ENCODE data around the gene XKR8. TPM values are rescaled to one million over a fixed set of nuclear protein-coding genes. Genes with fewer than 3 reads are reported as not detected.

Gene XKR8
- total RNA-seq, 1 experiment from 2014 or later: 2.0 TPM

DNA sequence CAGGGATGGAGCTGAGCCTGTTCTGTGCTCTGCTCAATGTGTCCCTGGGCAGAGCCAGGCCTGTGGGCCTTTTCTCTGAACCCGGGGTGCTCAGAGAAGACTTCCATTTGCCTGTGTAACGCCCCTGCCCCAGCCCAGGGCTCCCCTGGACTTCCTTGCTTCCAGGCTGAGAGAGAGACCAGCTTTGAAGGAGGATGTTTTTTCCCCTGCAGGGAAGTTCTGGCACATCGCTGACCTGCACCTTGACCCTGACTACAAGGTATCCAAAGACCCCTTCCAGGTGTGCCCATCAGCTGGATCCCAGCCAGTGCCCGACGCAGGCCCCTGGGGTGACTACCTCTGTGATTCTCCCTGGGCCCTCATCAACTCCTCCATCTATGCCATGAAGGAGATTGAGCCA, 14.8 kb upstream of the XKR8 start:
- Histone ChIP-seq H3K4me3 (ENCODE audit: low read length) (no peak overlapping the region), H4K20me1 (ENCODE audit: insufficient read depth, low read depth, low read length) (no peaks in the 10 kb centered on the region), H3K4me2 (ENCODE audit: low read depth, low read length, poor library complexity, severe bottlenecking) (no peak overlapping the region), H3K27ac (ENCODE audit: low read length) (no peak overlapping the region), H3K4me1 (ENCODE audit: low read length) (peaks cover 3% of the 10 kb centered on the region), H3K27me3 (ENCODE audit: low read length) (no peaks in the 10 kb centered on the region), H3K9me3 (ENCODE audit: low read length) (no peaks in the 10 kb centered on the region), H3K79me2 (ENCODE audit: low read length) (no peaks in the 10 kb centered on the region), H2AFZ (ENCODE audit: low read length) (no peak overlapping the region), H3K9me2 (replicated peaks; ENCODE audit: insufficient read depth, low read length) (no peaks in the 10 kb centered on the region), H3K9ac (ENCODE audit: low read length) (no peak overlapping the region), H3K36me3 (ENCODE audit: insufficient read depth, low read length) (no peaks in the 10 kb centered on the region)
- no peak for DNase-seq

DNA sequence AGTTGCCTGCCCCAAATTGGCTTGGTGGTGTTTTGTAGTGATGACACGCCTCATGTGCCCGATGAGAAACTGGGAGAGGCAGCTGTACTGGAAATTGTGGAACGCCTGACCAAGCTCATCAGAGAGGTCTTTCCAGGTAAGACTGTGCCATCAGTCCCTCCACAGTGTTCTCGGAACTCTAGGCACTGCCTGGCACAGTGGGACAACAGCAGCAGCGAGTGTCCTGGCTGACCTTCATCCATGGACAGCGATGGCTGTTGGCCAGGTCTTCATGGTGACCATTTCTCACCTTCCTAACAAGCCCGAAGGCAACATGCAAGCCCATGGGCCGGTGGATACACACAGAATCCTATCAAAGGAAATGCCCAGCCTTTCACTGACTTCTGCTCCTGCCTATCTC, 10.7 kb upstream of the XKR8 start:
- no peak for DNase-seq
- Histone ChIP-seq H3K4me3 (ENCODE audit: low read length) (no peak overlapping the region), H3K4me2 (ENCODE audit: low read depth, low read length, poor library complexity, severe bottlenecking) (no peak overlapping the region), H3K27me3 (ENCODE audit: low read length) (no peaks in the 10 kb centered on the region), H3K27ac (ENCODE audit: low read length) (no peak overlapping the region), H2AFZ (ENCODE audit: low read length) (no peak overlapping the region), H4K20me1 (ENCODE audit: insufficient read depth, low read depth, low read length) (no peaks in the 10 kb centered on the region), H3K36me3 (ENCODE audit: insufficient read depth, low read length) (no peaks in the 10 kb centered on the region), H3K79me2 (ENCODE audit: low read length) (no peaks in the 10 kb centered on the region), H3K4me1 (ENCODE audit: low read length) (no peaks in the 10 kb centered on the region), H3K9me3 (ENCODE audit: low read length) (no peaks in the 10 kb centered on the region), H3K9ac (ENCODE audit: low read length) (no peak overlapping the region), H3K9me2 (replicated peaks; ENCODE audit: insufficient read depth, low read length) (no peaks in the 10 kb centered on the region)

DNA sequence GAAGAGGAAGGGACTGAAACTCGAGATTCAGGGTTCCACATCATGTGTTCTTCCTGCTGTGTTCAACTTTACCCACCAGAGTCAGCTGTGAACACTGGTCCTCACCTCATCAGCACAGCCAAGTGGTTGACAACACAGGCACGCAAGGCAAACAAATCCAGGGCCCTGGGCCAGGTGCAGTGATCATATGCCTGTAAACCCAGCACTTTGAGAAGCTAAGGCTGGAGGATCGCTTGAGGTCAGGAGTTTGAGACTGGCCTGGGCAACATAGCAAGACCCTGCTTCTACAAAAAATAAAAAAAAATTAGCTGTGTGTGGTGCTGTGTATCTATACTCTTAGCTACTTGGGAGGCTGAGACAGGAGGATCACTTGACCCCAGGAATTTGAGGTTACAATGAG, 8.4 kb upstream of the XKR8 start:
- H3K9me3 ChIP-seq (ENCODE audit: low read length): no peaks in the 10 kb centered on the region
- no peak overlapping the region for H3K4me2 ChIP-seq (ENCODE audit: low read depth, low read length, poor library complexity, severe bottlenecking)
- no peaks in the 10 kb centered on the region for H3K79me2 ChIP-seq (ENCODE audit: low read length)
- H3K4me3 ChIP-seq (ENCODE audit: low read length): no peak overlapping the region
- no peak overlapping the region for H3K9ac ChIP-seq (ENCODE audit: low read length)
- no peaks in the 10 kb centered on the region for H4K20me1 ChIP-seq (ENCODE audit: insufficient read depth, low read depth, low read length)
- no peaks in the 10 kb centered on the region for H3K9me2 ChIP-seq (replicated peaks; ENCODE audit: insufficient read depth, low read length)
- no peaks in the 10 kb centered on the region for H3K36me3 ChIP-seq (ENCODE audit: insufficient read depth, low read length)
- no peak overlapping the region for H3K27ac ChIP-seq (ENCODE audit: low read length)
- DNase-seq: no peak
- no peaks in the 10 kb centered on the region for H3K27me3 ChIP-seq (ENCODE audit: low read length)
- no peak overlapping the region for H2AFZ ChIP-seq (ENCODE audit: low read length)
- H3K4me1 ChIP-seq (ENCODE audit: low read length): no peaks in the 10 kb centered on the region

DNA sequence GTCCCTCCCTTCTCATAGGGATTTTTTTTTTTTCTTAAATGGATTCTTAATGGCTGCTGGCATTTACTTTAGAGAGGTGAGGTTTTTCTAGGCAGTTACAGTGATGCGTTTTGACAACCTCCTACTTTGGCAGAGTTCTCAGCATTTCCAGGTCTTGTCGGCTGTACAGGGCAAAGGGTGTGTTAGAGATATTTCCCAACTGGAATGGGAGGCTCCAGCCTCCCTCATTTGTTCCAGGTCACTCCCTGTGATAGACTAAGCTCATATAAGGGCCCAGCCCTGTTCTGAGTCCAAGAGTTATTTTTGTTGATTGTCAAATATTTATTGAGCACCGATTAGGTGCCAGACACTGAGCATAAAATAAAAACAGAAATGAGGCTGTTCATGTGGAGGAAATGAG, 7.6 kb upstream of the XKR8 start:
- H4K20me1 ChIP-seq (ENCODE audit: insufficient read depth, low read depth, low read length): no peaks in the 10 kb centered on the region
- H3K4me1 ChIP-seq (ENCODE audit: low read length): no peaks in the 10 kb centered on the region
- H3K79me2 ChIP-seq (ENCODE audit: low read length): no peaks in the 10 kb centered on the region
- no peak overlapping the region for H3K9ac ChIP-seq (ENCODE audit: low read length)
- no peak overlapping the region for H3K4me2 ChIP-seq (ENCODE audit: low read depth, low read length, poor library complexity, severe bottlenecking)
- H3K4me3 ChIP-seq (ENCODE audit: low read length): no peak overlapping the region
- no peaks in the 10 kb centered on the region for H3K27me3 ChIP-seq (ENCODE audit: low read length)
- H2AFZ ChIP-seq (ENCODE audit: low read length): no peak overlapping the region
- H3K9me3 ChIP-seq (ENCODE audit: low read length): no peaks in the 10 kb centered on the region
- H3K9me2 ChIP-seq (replicated peaks; ENCODE audit: insufficient read depth, low read length): no peaks in the 10 kb centered on the region
- H3K36me3 ChIP-seq (ENCODE audit: insufficient read depth, low read length): no peaks in the 10 kb centered on the region
- H3K27ac ChIP-seq (ENCODE audit: low read length): no peak overlapping the region
- no peak for DNase-seq

DNA sequence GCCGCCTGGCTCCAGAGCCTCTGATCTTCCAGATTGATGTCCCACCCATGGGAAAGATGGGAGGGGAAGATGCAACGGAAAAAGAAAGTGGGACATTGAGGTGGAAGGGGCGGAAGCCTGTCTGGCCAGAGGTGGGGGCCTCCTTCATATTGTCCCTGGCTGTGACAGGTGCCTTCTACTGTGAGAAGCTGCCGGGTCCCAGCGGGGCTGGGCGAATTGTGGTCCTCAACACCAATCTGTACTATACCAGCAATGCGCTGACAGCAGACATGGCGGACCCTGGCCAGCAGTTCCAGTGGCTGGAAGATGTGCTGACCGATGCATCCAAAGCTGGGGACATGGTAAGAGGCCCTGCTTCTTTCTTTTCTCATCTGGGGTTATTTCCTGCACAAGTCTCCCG, 5.6 kb upstream of the XKR8 start:
- Histone ChIP-seq H3K4me2 (ENCODE audit: low read depth, low read length, poor library complexity, severe bottlenecking) (no peak overlapping the region), H4K20me1 (ENCODE audit: insufficient read depth, low read depth, low read length) (no peaks in the 10 kb centered on the region), H2AFZ (ENCODE audit: low read length) (no peak overlapping the region), H3K27ac (ENCODE audit: low read length) (no peak overlapping the region), H3K4me3 (ENCODE audit: low read length) (no peak overlapping the region), H3K4me1 (ENCODE audit: low read length) (peaks cover 2% of the 10 kb centered on the region), H3K79me2 (ENCODE audit: low read length) (no peaks in the 10 kb centered on the region), H3K9ac (ENCODE audit: low read length) (no peak overlapping the region), H3K27me3 (ENCODE audit: low read length) (no peaks in the 10 kb centered on the region), H3K9me3 (ENCODE audit: low read length) (no peaks in the 10 kb centered on the region), H3K36me3 (ENCODE audit: insufficient read depth, low read length) (no peaks in the 10 kb centered on the region), H3K9me2 (replicated peaks; ENCODE audit: insufficient read depth, low read length) (no peaks in the 10 kb centered on the region)
- DNase-seq: no peak

DNA sequence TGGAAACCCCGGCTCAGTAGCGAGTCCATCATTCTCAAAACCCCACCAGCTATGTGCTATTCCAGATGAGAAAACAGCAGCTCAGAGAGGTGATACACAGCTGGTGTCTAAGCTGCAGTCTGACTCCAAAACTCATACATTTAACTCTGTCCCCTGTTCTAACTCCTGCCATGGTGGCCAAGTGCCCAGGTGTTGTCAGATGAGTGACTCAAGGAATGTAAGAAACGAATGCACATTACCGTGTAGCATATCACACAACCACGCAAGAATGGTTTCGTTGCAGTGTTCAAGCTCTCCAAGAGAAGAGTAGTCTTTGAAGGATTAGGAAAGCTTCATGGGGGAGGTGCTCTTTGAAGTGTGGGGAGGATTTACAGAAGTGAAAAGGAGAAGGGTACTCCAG, 4.7 kb upstream of the XKR8 start:
- Histone ChIP-seq H3K4me3 (ENCODE audit: low read length) (no peak overlapping the region), H4K20me1 (ENCODE audit: insufficient read depth, low read depth, low read length) (no peaks in the 10 kb centered on the region), H3K27me3 (ENCODE audit: low read length) (no peaks in the 10 kb centered on the region), H3K4me1 (ENCODE audit: low read length) (peaks cover 7% of the 10 kb centered on the region), H3K4me2 (ENCODE audit: low read depth, low read length, poor library complexity, severe bottlenecking) (no peak overlapping the region), H3K79me2 (ENCODE audit: low read length) (no peaks in the 10 kb centered on the region), H3K9me2 (replicated peaks; ENCODE audit: insufficient read depth, low read length) (no peaks in the 10 kb centered on the region), H3K27ac (ENCODE audit: low read length) (no peak overlapping the region), H3K36me3 (ENCODE audit: insufficient read depth, low read length) (no peaks in the 10 kb centered on the region), H3K9ac (ENCODE audit: low read length) (no peak overlapping the region), H2AFZ (ENCODE audit: low read length) (no peak overlapping the region), H3K9me3 (ENCODE audit: low read length) (no peaks in the 10 kb centered on the region)
- no peak for DNase-seq

DNA sequence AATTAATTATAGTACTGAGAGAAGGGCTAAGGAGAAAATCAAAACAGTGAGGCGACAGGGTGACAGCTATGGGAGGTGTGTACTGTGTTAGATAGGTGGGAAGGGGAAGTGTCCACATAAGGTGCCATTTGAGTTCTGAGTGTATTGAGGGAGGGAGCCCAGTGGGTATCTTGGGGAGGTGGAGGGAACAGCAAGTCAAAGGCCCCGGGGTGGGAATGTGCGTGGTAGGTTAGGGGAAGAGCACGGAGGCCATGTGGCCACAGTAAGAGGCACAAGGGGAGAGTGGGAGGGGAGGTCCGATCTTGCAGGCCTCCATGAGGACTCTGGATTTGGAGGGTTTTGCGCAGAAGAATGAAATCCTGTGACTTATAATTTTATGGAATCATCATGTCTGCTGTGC, 3.0 kb upstream of the XKR8 start:
- H3K9me3 ChIP-seq (ENCODE audit: low read length): no peaks in the 10 kb centered on the region
- no peaks in the 10 kb centered on the region for H3K36me3 ChIP-seq (ENCODE audit: insufficient read depth, low read length)
- no peaks in the 10 kb centered on the region for H3K9me2 ChIP-seq (replicated peaks; ENCODE audit: insufficient read depth, low read length)
- H3K27ac ChIP-seq (ENCODE audit: low read length): no peak overlapping the region
- peaks cover 11% of the 10 kb centered on the region for H3K79me2 ChIP-seq (ENCODE audit: low read length)
- H2AFZ ChIP-seq (ENCODE audit: low read length): no peak overlapping the region
- peaks cover 24% of the 10 kb centered on the region for H3K4me1 ChIP-seq (ENCODE audit: low read length)
- H4K20me1 ChIP-seq (ENCODE audit: insufficient read depth, low read depth, low read length): peaks cover 4% of the 10 kb centered on the region; the same call in 1 of the 2 replicates
- no peaks in the 10 kb centered on the region for H3K27me3 ChIP-seq (ENCODE audit: low read length)
- no peak for DNase-seq
- no peak overlapping the region for H3K9ac ChIP-seq (ENCODE audit: low read length)
- no peak overlapping the region for H3K4me3 ChIP-seq (ENCODE audit: low read length)
- H3K4me2 ChIP-seq (ENCODE audit: low read depth, low read length, poor library complexity, severe bottlenecking): no peak overlapping the region

DNA sequence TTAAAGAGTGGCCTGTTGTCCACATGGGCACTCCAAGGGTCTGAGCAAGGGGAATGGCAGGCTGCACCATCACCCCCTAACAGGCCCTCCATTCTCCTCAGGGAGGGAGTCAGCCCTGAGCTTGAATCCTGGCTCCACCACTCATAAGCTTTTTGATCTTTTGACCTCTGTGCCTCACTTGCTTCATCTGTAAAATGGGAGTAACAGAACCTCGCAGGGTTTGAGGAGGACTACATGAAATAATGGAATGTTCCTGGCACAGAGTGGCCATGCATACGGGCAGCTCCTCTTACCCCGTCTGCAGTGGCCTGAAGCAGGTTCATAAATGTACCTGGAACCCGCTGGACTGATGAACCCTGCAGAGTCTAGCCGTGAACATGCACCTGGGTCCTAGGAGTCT, 2.1 kb upstream of the XKR8 start:
- Histone ChIP-seq H3K4me2 (ENCODE audit: low read depth, low read length, poor library complexity, severe bottlenecking) (no peak overlapping the region), H3K27me3 (ENCODE audit: low read length) (no peaks in the 10 kb centered on the region), H3K27ac (ENCODE audit: low read length) (no peak overlapping the region), H3K9me3 (ENCODE audit: low read length) (no peaks in the 10 kb centered on the region), H3K9me2 (replicated peaks; ENCODE audit: insufficient read depth, low read length) (no peaks in the 10 kb centered on the region), H3K9ac (ENCODE audit: low read length) (no peak overlapping the region), H3K36me3 (ENCODE audit: insufficient read depth, low read length) (no peaks in the 10 kb centered on the region), H3K4me3 (ENCODE audit: low read length) (no peak overlapping the region), H2AFZ (ENCODE audit: low read length) (no peak overlapping the region), H3K79me2 (ENCODE audit: low read length) (peaks cover 11% of the 10 kb centered on the region), H3K4me1 (ENCODE audit: low read length) (peaks cover 28% of the 10 kb centered on the region), H4K20me1 (ENCODE audit: insufficient read depth, low read depth, low read length) (peaks cover 4% of the 10 kb centered on the region; the same call in 1 of the 2 replicates)
- no peak for DNase-seq

DNA sequence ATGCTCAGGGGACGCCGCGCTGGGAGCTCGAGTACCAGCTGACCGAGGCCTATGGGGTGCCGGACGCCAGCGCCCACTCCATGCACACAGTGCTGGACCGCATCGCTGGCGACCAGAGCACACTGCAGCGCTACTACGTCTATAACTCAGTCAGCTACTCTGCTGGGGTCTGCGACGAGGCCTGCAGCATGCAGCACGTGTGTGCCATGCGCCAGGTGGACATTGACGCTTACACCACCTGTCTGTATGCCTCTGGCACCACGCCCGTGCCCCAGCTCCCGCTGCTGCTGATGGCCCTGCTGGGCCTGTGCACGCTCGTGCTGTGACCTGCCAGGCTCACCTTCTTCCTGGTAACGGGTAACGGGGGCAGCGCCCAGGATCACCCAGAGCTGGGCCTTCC, 1.3 kb upstream of the XKR8 start:
- no peak overlapping the region for H3K4me2 ChIP-seq (ENCODE audit: low read depth, low read length, poor library complexity, severe bottlenecking)
- H4K20me1 ChIP-seq (ENCODE audit: insufficient read depth, low read depth, low read length): peaks cover 4% of the 10 kb centered on the region; the same call in 1 of the 2 replicates
- peaks cover 11% of the 10 kb centered on the region for H3K79me2 ChIP-seq (ENCODE audit: low read length)
- H3K9ac ChIP-seq (ENCODE audit: low read length): no peak overlapping the region
- H3K27ac ChIP-seq (ENCODE audit: low read length): no peak overlapping the region
- H3K9me3 ChIP-seq (ENCODE audit: low read length): no peaks in the 10 kb centered on the region
- DNase-seq: no peak
- H3K9me2 ChIP-seq (replicated peaks; ENCODE audit: insufficient read depth, low read length): no peaks in the 10 kb centered on the region
- no peaks in the 10 kb centered on the region for H3K27me3 ChIP-seq (ENCODE audit: low read length)
- H2AFZ ChIP-seq (ENCODE audit: low read length): no peak overlapping the region
- H3K4me1 ChIP-seq (ENCODE audit: low read length): peaks cover 28% of the 10 kb centered on the region
- no peaks in the 10 kb centered on the region for H3K36me3 ChIP-seq (ENCODE audit: insufficient read depth, low read length)
- H3K4me3 ChIP-seq (ENCODE audit: low read length): no peak overlapping the region
